Measurements from ENCODE around the gene ACO2.
"Not testable (repeated sequence)": the region's sequence is repeated elsewhere in the genome, so short reads cannot be mapped to it uniquely, and the experiment has no call there.

Gene ACO2

DNA sequence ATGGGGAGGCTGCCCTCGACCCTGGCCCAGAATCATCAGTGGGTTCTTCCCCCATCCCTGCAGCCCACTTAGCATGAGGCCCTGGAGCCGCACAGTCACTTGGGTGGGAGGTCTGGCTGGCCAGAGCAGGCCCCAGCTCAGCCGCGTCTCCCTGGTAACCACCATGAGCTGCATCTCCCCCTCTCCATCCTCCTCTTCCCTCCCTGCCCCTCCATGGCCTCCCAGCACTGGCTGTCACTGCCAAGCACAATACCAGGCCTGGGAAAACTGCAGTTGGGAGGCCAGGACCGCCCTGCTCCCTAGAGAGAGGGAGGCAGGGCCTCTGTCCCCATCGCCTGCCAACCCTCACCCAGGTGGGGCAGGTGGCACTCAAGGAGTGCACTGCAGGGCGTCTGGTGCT, 99.9 kb downstream of the ACO2 start:
- no peak for DNase-seq (ENCODE audit: low read depth)

DNA sequence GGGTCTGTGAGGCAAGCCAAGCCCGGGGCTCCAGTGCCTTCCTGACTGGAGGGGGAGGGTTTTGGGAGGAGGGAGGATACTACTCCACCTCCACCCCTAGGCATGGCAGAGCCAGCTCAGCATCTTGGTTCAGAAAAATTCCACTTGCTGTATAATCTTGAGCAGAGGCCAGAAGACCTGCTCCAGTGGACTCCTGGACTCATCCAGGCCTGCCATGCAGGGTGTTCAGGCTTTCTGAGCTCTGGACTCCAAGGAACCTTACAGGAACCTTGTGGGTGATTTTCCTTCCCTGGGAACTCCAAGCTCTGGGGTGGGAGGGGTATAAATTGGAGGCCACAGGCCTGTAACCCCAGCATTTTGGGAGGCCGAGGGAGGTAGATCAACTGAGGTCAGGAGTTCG, 101.3 kb downstream of the ACO2 start:
- DNase-seq (ENCODE audit: low read depth) = no peak

DNA sequence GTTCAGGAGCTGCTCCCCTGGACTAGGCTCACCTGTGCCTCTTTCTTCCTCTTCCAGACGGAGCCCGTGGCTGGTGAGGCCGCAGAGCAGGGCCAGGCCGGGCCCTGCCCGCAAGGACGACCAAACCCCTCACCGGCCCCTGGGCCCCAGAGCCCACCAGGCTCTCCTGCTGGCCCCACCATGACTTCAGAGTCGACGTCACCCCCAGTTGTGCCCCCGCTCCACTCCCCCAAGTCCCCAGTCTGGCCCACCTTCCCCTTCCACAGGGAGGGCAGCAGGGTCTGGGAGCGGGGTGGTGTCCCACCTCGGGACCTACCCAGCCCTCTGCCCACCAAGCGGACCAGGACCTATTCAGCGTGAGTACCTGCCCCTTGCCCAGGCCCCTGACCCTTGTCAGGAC, 102.9 kb downstream of the ACO2 start:
- DNase-seq (ENCODE audit: low read depth) = no peak

DNA sequence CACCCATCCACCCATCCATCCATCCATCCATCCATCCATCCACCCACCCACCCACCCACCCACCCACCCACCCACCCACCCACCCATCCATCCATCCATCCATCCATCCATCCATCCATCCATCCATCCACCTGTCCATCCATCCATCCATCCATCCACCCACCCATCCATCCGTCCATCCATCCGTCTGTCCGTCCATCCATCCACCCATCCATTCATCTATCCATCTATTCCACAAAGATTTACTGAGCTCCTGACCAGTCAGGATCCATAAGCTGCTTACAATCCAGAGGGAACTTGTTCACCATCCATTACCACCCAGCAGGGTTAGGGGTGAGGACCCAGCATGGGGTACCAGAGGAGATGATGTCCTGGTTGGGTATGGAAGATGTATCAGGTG, 103.4 kb downstream of the ACO2 start:
- DNase-seq (ENCODE audit: low read depth) = not testable (repeated sequence)

DNA sequence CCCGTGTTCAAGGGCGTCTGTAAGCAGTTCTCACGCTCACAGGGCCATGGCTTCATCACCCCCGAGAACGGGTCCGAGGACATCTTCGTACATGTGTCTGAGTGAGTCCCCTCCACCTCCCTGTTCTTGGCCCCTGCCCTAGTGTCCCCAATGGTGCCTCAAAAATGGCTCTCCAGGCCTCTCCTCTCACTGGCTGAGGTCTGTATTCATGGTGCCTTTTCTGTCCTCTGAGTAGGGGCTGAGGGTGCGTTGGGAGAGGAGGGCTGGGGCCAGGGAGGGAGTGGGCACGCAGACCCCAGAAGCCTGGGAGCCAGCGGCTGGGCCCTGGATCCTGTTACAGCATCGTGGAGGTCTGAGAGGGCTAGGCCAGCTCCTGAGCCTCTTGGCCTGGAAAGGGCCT, 104.8 kb downstream of the ACO2 start:
- DNase-seq (ENCODE audit: low read depth) = no peak

DNA sequence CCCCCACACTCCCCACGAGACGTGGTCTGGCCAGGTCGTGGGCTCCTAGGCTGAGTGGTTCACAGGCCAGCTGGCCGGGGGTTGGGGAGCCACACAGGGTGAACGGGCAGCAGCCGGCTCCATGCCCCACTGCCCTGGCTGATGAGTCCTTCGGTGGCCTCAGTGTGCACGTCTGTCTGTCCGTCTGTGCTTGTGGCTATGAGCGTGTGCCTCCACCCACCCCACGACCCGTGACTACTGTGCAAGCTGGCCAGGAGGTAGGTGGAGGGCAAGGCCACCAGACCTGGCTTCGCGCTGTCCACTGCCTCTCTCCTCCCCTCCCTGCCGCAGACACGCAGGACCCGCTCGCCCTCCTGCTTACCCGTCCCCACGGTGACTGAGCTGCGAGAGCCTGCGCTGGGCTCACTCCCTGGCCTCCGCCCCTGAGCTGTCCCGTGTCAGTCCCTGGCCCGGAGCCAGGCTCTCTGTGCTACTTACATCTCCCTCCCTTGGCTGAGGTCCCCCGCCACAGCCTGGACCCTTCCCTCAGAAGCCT, 106.0 kb downstream of the ACO2 start:
- no peak for DNase-seq (ENCODE audit: low read depth)

DNA sequence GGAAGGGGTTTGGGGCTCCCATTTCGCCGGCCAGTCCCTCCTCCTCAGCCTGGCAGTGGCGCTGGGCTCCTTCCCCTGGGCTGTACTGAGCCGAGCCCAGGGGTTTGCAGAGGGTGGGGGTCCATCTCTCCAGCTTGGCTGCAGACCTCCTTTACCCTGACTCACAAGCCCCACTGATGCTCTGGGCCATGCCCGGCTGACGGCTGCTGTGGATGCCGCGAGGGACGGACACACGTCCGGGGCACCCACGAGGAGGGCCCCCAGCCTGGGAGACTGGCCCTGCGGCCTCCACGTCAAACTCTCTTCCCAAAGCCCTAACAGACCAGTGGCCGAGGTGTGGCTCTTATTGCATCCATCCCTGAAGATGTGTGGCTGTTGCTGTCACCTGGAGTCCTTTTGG, 106.6 kb downstream of the ACO2 start:
- DNase-seq (ENCODE audit: low read depth) = no peak

DNA sequence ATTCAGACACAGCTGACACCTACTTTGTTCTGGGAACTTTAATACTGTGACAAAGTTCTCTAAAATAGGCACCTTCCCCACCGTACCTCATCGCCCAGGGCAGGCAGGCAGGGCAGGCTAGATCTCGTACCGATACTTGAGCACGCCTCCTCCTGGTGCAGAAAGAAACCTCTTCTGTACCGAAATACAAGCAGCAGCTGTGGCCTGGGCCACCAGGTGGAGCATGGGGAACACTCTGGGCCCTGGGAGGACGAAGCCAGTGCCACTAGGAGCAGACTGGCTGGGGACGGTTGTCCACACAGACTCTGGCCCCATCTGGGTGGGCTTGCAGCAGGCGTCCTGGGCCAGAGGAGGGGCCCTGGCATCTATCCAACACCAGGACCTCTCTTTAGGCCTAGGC, 108.0 kb downstream of the ACO2 start:
- no peak for DNase-seq (ENCODE audit: low read depth)

DNA sequence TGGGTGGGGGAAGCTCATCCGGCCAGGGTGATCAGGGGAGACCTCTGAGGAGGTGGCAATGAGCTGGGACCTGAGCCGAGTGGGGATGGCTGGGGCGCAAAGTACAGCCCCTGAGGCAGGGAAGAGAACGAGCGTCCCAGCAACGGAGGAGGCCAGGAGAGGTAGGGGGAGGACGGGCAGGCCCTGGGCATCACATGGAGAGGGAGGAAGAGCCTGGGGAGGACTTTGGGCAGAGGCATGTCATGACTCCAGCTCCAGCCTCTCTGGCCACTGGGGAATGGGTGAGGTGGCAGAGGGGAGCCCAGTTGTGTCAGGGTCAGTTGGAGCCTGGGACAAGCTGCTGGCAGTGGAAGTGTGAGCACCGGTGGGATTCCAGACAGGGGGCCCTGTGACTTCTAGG, 109.2 kb downstream of the ACO2 start:
- no peak for DNase-seq (ENCODE audit: low read depth)
